OCI-LY1 (cell line): ENCODE measurements around the gene CEP83.

Experiments
- EZH2 ChIP-seq: fragments of 200-600 bp; sonication (generic), shearing (Covaris generic); IDR thresholded peaks from 2 replicates; pipeline ENCODE4 v1.8.0; 2017; ENCODE audit warnings: borderline replicate concordance, mixed run types, mild to moderate bottlenecking, antibody characterized with exemption, low read length, moderate library complexity, mixed read lengths
- TF ChIP-seq, protein P1 (sequence below): fragments of 200-600 bp; sonication (generic), shearing (Covaris generic); IDR thresholded peaks from 2 replicates; pipeline ENCODE4 v1.5.1; 2017; ENCODE audit warnings: mild to moderate bottlenecking, antibody characterized with exemption, low read length, moderate library complexity, mixed read lengths

- TF ChIP-seq, protein P1, sequence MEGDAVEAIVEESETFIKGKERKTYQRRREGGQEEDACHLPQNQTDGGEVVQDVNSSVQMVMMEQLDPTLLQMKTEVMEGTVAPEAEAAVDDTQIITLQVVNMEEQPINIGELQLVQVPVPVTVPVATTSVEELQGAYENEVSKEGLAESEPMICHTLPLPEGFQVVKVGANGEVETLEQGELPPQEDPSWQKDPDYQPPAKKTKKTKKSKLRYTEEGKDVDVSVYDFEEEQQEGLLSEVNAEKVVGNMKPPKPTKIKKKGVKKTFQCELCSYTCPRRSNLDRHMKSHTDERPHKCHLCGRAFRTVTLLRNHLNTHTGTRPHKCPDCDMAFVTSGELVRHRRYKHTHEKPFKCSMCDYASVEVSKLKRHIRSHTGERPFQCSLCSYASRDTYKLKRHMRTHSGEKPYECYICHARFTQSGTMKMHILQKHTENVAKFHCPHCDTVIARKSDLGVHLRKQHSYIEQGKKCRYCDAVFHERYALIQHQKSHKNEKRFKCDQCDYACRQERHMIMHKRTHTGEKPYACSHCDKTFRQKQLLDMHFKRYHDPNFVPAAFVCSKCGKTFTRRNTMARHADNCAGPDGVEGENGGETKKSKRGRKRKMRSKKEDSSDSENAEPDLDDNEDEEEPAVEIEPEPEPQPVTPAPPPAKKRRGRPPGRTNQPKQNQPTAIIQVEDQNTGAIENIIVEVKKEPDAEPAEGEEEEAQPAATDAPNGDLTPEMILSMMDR = no peak
- no peak for TF ChIP-seq EZH2
These were observed 106.5 kb downstream of the CEP83 start for GRCh38 chr12:94353130-94353529.
